Liver (tissue), 3 donors: ENCODE data around the gene PTPRD.

Source experiments
- HNF4G ChIP-seq: IDR thresholded peaks from 2 replicates; pipeline ENCODE4 v1.6.1; 2016; ENCODE audit warnings: antibody characterized with exemption
- RAD21 ChIP-seq, 2 donors: IDR thresholded peaks; 2 replicates each; pipeline ENCODE4 v1.6.1; 2016; ENCODE audit warnings: antibody characterized with exemption in 2 of 2, mild to moderate bottlenecking in 2 of 2
- SP1 ChIP-seq: IDR thresholded peaks from 2 replicates; pipeline ENCODE4 v1.6.1; 2018; ENCODE audit warnings: antibody characterized with exemption, mild to moderate bottlenecking
- YY1 ChIP-seq: IDR thresholded peaks from 2 replicates; pipeline ENCODE4 v1.6.1; 2016; ENCODE audit warnings: antibody characterized with exemption, mild to moderate bottlenecking
- TF ChIP-seq, protein P1 (sequence below): IDR thresholded peaks from 2 replicates; pipeline ENCODE4 v1.6.1; 2016; ENCODE audit warnings: antibody characterized with exemption
- TF ChIP-seq, protein P2 (sequence below): fragments of 150-350 bp; IDR thresholded peaks from 2 replicates; pipeline ENCODE4 v1.5.1; 2017; ENCODE audit warnings: improper control_type of control experiment, low read depth, low read length; ENCODE audit not compliant: missing input control
- TF ChIP-seq, protein P3 (sequence below): IDR thresholded peaks from 2 replicates; pipeline ENCODE4 v1.6.1; 2016; ENCODE audit warnings: antibody characterized with exemption, mild to moderate bottlenecking
- donor health status: healthy.
- donor health status: healthy.

GRCh38 chr9:8857068-8857925, 1755.5 kb downstream of the PTPRD start:
- no peak for TF ChIP-seq RAD21 (IDR thresholded peaks at IDR 0.05)
- TF ChIP-seq, protein P1, sequence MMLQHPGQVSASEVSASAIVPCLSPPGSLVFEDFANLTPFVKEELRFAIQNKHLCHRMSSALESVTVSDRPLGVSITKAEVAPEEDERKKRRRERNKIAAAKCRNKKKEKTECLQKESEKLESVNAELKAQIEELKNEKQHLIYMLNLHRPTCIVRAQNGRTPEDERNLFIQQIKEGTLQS = no peak
- TF ChIP-seq, protein P2, sequence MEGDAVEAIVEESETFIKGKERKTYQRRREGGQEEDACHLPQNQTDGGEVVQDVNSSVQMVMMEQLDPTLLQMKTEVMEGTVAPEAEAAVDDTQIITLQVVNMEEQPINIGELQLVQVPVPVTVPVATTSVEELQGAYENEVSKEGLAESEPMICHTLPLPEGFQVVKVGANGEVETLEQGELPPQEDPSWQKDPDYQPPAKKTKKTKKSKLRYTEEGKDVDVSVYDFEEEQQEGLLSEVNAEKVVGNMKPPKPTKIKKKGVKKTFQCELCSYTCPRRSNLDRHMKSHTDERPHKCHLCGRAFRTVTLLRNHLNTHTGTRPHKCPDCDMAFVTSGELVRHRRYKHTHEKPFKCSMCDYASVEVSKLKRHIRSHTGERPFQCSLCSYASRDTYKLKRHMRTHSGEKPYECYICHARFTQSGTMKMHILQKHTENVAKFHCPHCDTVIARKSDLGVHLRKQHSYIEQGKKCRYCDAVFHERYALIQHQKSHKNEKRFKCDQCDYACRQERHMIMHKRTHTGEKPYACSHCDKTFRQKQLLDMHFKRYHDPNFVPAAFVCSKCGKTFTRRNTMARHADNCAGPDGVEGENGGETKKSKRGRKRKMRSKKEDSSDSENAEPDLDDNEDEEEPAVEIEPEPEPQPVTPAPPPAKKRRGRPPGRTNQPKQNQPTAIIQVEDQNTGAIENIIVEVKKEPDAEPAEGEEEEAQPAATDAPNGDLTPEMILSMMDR = peak; percentile 3
- no peak for TF ChIP-seq YY1
- no peak for TF ChIP-seq HNF4G
- TF ChIP-seq, protein P3, sequence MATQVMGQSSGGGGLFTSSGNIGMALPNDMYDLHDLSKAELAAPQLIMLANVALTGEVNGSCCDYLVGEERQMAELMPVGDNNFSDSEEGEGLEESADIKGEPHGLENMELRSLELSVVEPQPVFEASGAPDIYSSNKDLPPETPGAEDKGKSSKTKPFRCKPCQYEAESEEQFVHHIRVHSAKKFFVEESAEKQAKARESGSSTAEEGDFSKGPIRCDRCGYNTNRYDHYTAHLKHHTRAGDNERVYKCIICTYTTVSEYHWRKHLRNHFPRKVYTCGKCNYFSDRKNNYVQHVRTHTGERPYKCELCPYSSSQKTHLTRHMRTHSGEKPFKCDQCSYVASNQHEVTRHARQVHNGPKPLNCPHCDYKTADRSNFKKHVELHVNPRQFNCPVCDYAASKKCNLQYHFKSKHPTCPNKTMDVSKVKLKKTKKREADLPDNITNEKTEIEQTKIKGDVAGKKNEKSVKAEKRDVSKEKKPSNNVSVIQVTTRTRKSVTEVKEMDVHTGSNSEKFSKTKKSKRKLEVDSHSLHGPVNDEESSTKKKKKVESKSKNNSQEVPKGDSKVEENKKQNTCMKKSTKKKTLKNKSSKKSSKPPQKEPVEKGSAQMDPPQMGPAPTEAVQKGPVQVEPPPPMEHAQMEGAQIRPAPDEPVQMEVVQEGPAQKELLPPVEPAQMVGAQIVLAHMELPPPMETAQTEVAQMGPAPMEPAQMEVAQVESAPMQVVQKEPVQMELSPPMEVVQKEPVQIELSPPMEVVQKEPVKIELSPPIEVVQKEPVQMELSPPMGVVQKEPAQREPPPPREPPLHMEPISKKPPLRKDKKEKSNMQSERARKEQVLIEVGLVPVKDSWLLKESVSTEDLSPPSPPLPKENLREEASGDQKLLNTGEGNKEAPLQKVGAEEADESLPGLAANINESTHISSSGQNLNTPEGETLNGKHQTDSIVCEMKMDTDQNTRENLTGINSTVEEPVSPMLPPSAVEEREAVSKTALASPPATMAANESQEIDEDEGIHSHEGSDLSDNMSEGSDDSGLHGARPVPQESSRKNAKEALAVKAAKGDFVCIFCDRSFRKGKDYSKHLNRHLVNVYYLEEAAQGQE = no peak
- TF ChIP-seq SP1 = no peak
